ENCODE results near the gene NGB. TPM values are rescaled to one million over a fixed set of nuclear protein-coding genes. Genes with fewer than 3 reads are reported as not detected.

The NGB gene
- total and polyA plus RNA-seq, 2 donors (not counting 3 experiments of a cell fraction or from before 2014, with no cell fraction given) = not detected

- no peaks in the 10 kb centered on the region for H3K27me3 ChIP-seq (ENCODE audit: control insufficient read depth in 2 of 2, insufficient read depth in 2 of 2, low read length in 2 of 2)
- intact Hi-C loops (cut with micrococcal nuclease) = no loop called here
- BruUV-seq (replicated peaks) = no TSS peak
- no peak overlapping the region for H2AFZ ChIP-seq (ENCODE audit: low read depth, low read length)
- no peaks in the 10 kb centered on the region for H3K4me1 ChIP-seq (ENCODE audit: control insufficient read depth, extremely low read depth, insufficient read depth, low read length)
- DNase-seq (ENCODE audit: low read depth, low spot score) (no peak), FAIRE-seq (no peak)
- no peak overlapping the region for H3K9ac ChIP-seq (replicated peaks; ENCODE audit: extremely low read depth, insufficient read depth, low read length)
- ChIA-PET CTCF (interaction anchor here (1.9 kb wide), 1 partner anchor 29 kb away, joined by 12 read pairs; no protein-coding TSS in a partner anchor), POLR2A (no interaction called here)
- dilution Hi-C loops (cut with MboI; ENCODE audit: extremely low pct_ligation_motif_present, low sequenced_read_pairs) = no loop called here
- no peaks in the 10 kb centered on the region for H4K20me1 ChIP-seq (replicated peaks; ENCODE audit: control insufficient read depth, extremely low read depth, insufficient read depth, low read length)
- TF ChIP-seq CTCF (IDR thresholded peaks at IDR 0.05; ENCODE audit: extremely low read depth in 1 of 2, insufficient read depth in 1 of 2, low read depth in 1 of 2, low read length in 2 of 2) = no peak
- TF ChIP-seq GATA2 (IDR thresholded peaks at IDR 0.05; ENCODE audit: insufficient read depth, insufficient read length, low read depth, low read length) = no peak
- no peak for TF ChIP-seq MAX (IDR thresholded peaks at IDR 0.05; ENCODE audit: insufficient read depth, insufficient read length)
- no peak for TF ChIP-seq EZH2 (IDR thresholded peaks at IDR 0.05; ENCODE audit: borderline replicate concordance, low read depth, low read length, severe bottlenecking)
- no peak for TF ChIP-seq JUN (IDR thresholded peaks at IDR 0.05; ENCODE audit: borderline replicate concordance, insufficient read depth, insufficient read length, low read depth)
- no peak for TF ChIP-seq MYC (IDR thresholded peaks at IDR 0.05; ENCODE audit: low read depth, low read length)
- no peak for TF ChIP-seq POLR2A (IDR thresholded peaks at IDR 0.05; ENCODE audit: low read depth, low read length)
- TF ChIP-seq FOS (IDR thresholded peaks at IDR 0.05; ENCODE audit: borderline replicate concordance, insufficient read depth, low read length) = no peak
- TF ChIP-seq POLR2AphosphoS5 (IDR thresholded peaks at IDR 0.05; ENCODE audit: insufficient read depth, low read depth, low read length) = no peak
- peaks cover 7 to 15% of the 10 kb centered on the region in 2 experiments for H3K36me3 ChIP-seq (ENCODE audit: control insufficient read depth in 2 of 2, extremely low read depth in 1 of 2, insufficient read depth in 2 of 2, low read length in 2 of 2)
- H3K79me2 ChIP-seq (ENCODE audit: control insufficient read depth, insufficient read depth, low read length) = no peaks in the 10 kb centered on the region
- H3K9me1 ChIP-seq (replicated peaks; ENCODE audit: control insufficient read depth, extremely low read depth, insufficient read depth, low read length) = no peaks in the 10 kb centered on the region
- no peak overlapping the region for H3K4me3 ChIP-seq (replicated peaks in 1 of 3; ENCODE audit: insufficient read depth in 1 of 3, low read depth in 1 of 3, low read length in 3 of 3)
- no peak overlapping the region for H3K4me2 ChIP-seq (ENCODE audit: insufficient read depth, low read length)
- no peaks in the 10 kb centered on the region for H3K9me3 ChIP-seq (replicated peaks; ENCODE audit: control insufficient read depth, insufficient read depth, low read length)
- no peak overlapping the region for H3K27ac ChIP-seq (ENCODE audit: insufficient read depth, low read depth, low read length)
These were observed 15.6 kb upstream of the NGB start for GRCh38 chr14:77286576-77286975.
